K562 (cell line): Measurements from ENCODE around the gene CAPN2. TPM values are rescaled to one million over a fixed set of nuclear protein-coding genes. Genes with fewer than 3 reads are reported as not detected.
A peak's percentile ranks its signal among the peaks of the same experiment; 100 is the strongest.

Source experiments
- BRCA1 ChIP-seq, 2 experiments: fragments of 450-650 bp in 1 of 2; sonication (generic) in 1 of 2; formaldehyde crosslinking in 1 of 2; IDR thresholded peaks; 2 replicates each; pipeline versions ENCODE4 v1.5.0 to v1.6.1; 2017 to 2020; ENCODE audit warnings: mild to moderate bottlenecking in 1 of 2, missing genetic modification reagents in 1 of 2
- DMBX1 ChIP-seq: fragments of 250-450 bp; sonication (Bioruptor Pico); IDR thresholded peaks from 2 replicates; pipeline ENCODE4 v1.8.0; 2022; ENCODE audit warnings: inconsistent platforms, mild to moderate bottlenecking, moderate library complexity, borderline replicate concordance
- FOXA3 ChIP-seq, 2 experiments: fragments of 450-650 bp in 1 of 2; sonication (generic) in 1 of 2; formaldehyde crosslinking; IDR thresholded peaks in 1 of 2; conservative IDR thresholded peaks in 1 of 2; 2 replicates each; pipeline versions ENCODE4 v1.4.0 to v1.8.0; 2020 to 2022; ENCODE audit warnings: mild to moderate bottlenecking in 2 of 2, missing genetic modification reagents in 1 of 2
- FOXJ2 ChIP-seq: fragments of 200-800 bp; sonication (Bioruptor generic); IDR thresholded peaks from 2 replicates; pipeline ENCODE4 v1.6.1; 2016; ENCODE audit warnings: missing genetic modification characterization, missing compliant biosample characterization
- HDAC3 ChIP-seq: fragments of 450-650 bp; IDR thresholded peaks from 2 replicates; pipeline ENCODE4 v1.6.1; 2018; ENCODE audit warnings: borderline replicate concordance, mild to moderate bottlenecking, moderate library complexity; ENCODE audit not compliant: partially characterized antibody
- JUN ChIP-seq, 2 experiments: sonication (generic) in 1 of 2; formaldehyde crosslinking in 1 of 2; IDR thresholded peaks; 2 replicates each; pipeline versions ENCODE4 v1.6.1 to v1.8.0; 2012 to 2022; ENCODE audit warnings: borderline replicate concordance in 2 of 2, mild to moderate bottlenecking in 2 of 2, improper control_type of control experiment in 1 of 2, low read depth in 1 of 2, low read length in 1 of 2, missing genetic modification reagents in 1 of 2
- PRPF4 ChIP-seq: fragments of 200-400 bp; formaldehyde crosslinking; IDR thresholded peaks from one replicate; pipeline ENCODE4 v1.6.1; 2017; ENCODE audit warnings: low read length, low read depth, mild to moderate bottlenecking; ENCODE audit not compliant: insufficient read depth, poor library complexity, severe bottlenecking
- RUNX1 ChIP-seq: sonication (generic); IDR thresholded peaks from 2 replicates; pipeline ENCODE4 v1.6.1; 2016; ENCODE audit warnings: antibody characterized with exemption, low read depth
- SAFB2 ChIP-seq: fragments of 200-400 bp; formaldehyde crosslinking; IDR thresholded peaks from 2 replicates; pipeline ENCODE4 v1.6.1; 2018; ENCODE audit warnings: borderline replicate concordance, low read length, low read depth, moderate library complexity; ENCODE audit not compliant: severe bottlenecking
- SRSF3 ChIP-seq: fragments of 200-400 bp; formaldehyde crosslinking; IDR thresholded peaks from 2 replicates; pipeline ENCODE4 v1.6.1; 2016; ENCODE audit warnings: mild to moderate bottlenecking, low read length, moderate library complexity; ENCODE audit not compliant: insufficient read depth
- TAF7 ChIP-seq: fragments of 450-650 bp; IDR thresholded peaks from 2 replicates; pipeline ENCODE4 v1.6.1; 2016; ENCODE audit warnings: missing genetic modification characterization, missing compliant biosample characterization
- TEAD4 ChIP-seq, 2 experiments: sonication (generic) in 1 of 2; formaldehyde crosslinking in 1 of 2; IDR thresholded peaks; 2 replicates each; pipeline versions ENCODE4 v1.6.1 to v1.8.0; 2012 to 2022; ENCODE audit warnings: borderline replicate concordance in 1 of 2, inconsistent platforms in 1 of 2, low read length in 1 of 2, mild to moderate bottlenecking in 1 of 2, missing genetic modification reagents in 1 of 2
- ZNF449 ChIP-seq: fragments of 250-450 bp; sonication (Bioruptor Pico); IDR thresholded peaks from 2 replicates; pipeline ENCODE4 v1.8.0; 2022; ENCODE audit warnings: moderate library complexity, mild to moderate bottlenecking, inconsistent platforms
- ZNF655 ChIP-seq: fragments of 250-450 bp; sonication (Bioruptor Pico); IDR thresholded peaks from 2 replicates; pipeline ENCODE4 v1.5.0; 2021
- polyA plus RNA-seq, 8 experiments: library from polyadenylated mRNA; depleted of rRNA in 4 of 8; stranded (reverse) in 5 of 8; unstranded in 3 of 8; fragments of >200 nt; fragmentation: Nextera tagmentation in 2 of 8; fragmentation: Illumina TruSeq in 1 of 8; extraction: Ambion mirVana in 2 of 8; extraction: Trizol in 1 of 8; gene quantifications; 2 replicates each; pipeline versions ENCODE4 v1.2.1 to v1.2.3, GENCODE V29; 2011 to 2014; ENCODE audit warnings: inconsistent platforms in 1 of 8, missing spikeins in 1 of 8
- total RNA-seq, 7 experiments: library from RNA; depleted of rRNA in 6 of 7; stranded (reverse); fragments of >200 nt in 6 of 7; fragmentation: Illumina TruSeq in 2 of 7; extraction: Trizol in 2 of 7; gene quantifications; 2 replicates each; pipeline versions ENCODE4 v1.2.1 to v1.2.3, GENCODE V29; 2011 to 2021; ENCODE audit warnings: low replicate concordance in 1 of 7
- TF ChIP-seq, protein P1 (sequence below), 2 experiments: fragments of 450-650 bp; IDR thresholded peaks; 2 replicates each; pipeline ENCODE4 v1.6.1; 2018; ENCODE audit warnings: mild to moderate bottlenecking in 2 of 2, low read depth in 1 of 2; ENCODE audit not compliant: partially characterized antibody in 2 of 2
- TF ChIP-seq, protein P2 (sequence below): fragments of 450-650 bp; IDR thresholded peaks from 2 replicates; pipeline ENCODE4 v1.6.1; 2014; ENCODE audit warnings: low read depth, mild to moderate bottlenecking, moderate library complexity, borderline replicate concordance

CAPN2 gene
- total and polyA plus RNA-seq, 9 of the 15 experiments (the other 6 are each of a cell fraction or from before 2014, with no cell fraction given) = 24.6 to 157 (median 101) TPM

DNA sequence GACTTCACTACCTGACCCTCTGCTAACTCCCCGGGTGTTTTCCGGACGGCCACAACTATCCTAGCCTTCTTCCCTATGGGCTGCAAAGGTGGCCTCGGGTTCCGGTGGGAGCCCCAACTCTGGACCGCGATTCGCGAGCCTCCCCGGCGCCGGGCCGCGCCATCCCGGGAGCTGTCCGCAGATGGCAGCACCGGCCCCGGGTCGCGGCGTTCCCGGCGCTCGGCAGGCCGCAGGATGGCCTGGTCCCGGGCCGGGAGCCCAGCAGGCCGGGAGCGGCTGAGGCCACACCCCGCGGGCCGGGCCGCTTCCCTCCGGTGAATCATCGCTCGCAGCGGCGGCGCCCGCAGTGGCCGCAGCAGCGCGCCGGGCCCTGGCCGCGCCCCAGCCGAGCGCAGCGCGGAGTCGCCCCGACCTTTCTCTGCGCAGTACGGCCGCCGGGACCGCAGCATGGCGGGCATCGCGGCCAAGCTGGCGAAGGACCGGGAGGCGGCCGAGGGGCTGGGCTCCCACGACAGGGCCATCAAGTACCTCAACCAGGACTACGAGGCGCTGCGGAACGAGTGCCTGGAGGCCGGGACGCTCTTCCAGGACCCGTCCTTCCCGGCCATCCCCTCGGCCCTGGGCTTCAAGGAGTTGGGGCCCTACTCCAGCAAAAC, at the start of gene CAPN2 (continued):
- no peak for TF ChIP-seq TEAD4 (IDR thresholded peaks at IDR 0.05; ENCODE audit: low read length)
- no peak for TF ChIP-seq TEAD4 (CRISPR knock-in tag; IDR thresholded peaks at IDR 0.05; ENCODE audit: borderline replicate concordance)
- no peak for TF ChIP-seq BRCA1 (IDR thresholded peaks at IDR 0.05)
- TF ChIP-seq BRCA1 (CRISPR knock-in tag; IDR thresholded peaks at IDR 0.05) = no peak
- TF ChIP-seq, protein P1, sequence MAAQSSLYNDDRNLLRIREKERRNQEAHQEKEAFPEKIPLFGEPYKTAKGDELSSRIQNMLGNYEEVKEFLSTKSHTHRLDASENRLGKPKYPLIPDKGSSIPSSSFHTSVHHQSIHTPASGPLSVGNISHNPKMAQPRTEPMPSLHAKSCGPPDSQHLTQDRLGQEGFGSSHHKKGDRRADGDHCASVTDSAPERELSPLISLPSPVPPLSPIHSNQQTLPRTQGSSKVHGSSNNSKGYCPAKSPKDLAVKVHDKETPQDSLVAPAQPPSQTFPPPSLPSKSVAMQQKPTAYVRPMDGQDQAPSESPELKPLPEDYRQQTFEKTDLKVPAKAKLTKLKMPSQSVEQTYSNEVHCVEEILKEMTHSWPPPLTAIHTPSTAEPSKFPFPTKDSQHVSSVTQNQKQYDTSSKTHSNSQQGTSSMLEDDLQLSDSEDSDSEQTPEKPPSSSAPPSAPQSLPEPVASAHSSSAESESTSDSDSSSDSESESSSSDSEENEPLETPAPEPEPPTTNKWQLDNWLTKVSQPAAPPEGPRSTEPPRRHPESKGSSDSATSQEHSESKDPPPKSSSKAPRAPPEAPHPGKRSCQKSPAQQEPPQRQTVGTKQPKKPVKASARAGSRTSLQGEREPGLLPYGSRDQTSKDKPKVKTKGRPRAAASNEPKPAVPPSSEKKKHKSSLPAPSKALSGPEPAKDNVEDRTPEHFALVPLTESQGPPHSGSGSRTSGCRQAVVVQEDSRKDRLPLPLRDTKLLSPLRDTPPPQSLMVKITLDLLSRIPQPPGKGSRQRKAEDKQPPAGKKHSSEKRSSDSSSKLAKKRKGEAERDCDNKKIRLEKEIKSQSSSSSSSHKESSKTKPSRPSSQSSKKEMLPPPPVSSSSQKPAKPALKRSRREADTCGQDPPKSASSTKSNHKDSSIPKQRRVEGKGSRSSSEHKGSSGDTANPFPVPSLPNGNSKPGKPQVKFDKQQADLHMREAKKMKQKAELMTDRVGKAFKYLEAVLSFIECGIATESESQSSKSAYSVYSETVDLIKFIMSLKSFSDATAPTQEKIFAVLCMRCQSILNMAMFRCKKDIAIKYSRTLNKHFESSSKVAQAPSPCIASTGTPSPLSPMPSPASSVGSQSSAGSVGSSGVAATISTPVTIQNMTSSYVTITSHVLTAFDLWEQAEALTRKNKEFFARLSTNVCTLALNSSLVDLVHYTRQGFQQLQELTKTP (IDR thresholded peaks at IDR 0.05; ENCODE audit: low read depth in 1 of 2, partially characterized antibody in 2 of 2) = no peak
- TF ChIP-seq FOXA3 (CRISPR knock-in tag; conservative IDR thresholded peaks at IDR 0.05 in 1 of 2, IDR thresholded peaks at IDR 0.05 in 1 of 2) = 0 out of 4 replicates have a peak, but pooled peaks of 1 of the 2 experiments have one; percentile 15
- TF ChIP-seq HDAC3 = no peak
- peak; percentile 85; the same call in 1 of the 2 replicates for TF ChIP-seq JUN (IDR thresholded peaks at IDR 0.05; ENCODE audit: borderline replicate concordance, low read depth, low read length)
- no peak; the same call in 1 of the 2 replicates for TF ChIP-seq JUN (CRISPR knock-in tag; IDR thresholded peaks at IDR 0.05; ENCODE audit: borderline replicate concordance)
- TF ChIP-seq, protein P2, sequence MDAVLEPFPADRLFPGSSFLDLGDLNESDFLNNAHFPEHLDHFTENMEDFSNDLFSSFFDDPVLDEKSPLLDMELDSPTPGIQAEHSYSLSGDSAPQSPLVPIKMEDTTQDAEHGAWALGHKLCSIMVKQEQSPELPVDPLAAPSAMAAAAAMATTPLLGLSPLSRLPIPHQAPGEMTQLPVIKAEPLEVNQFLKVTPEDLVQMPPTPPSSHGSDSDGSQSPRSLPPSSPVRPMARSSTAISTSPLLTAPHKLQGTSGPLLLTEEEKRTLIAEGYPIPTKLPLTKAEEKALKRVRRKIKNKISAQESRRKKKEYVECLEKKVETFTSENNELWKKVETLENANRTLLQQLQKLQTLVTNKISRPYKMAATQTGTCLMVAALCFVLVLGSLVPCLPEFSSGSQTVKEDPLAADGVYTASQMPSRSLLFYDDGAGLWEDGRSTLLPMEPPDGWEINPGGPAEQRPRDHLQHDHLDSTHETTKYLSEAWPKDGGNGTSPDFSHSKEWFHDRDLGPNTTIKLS = peak; percentile 48; the same call in 1 of the 2 replicates
- TF ChIP-seq PRPF4 = no peak
- peak; percentile 38; the same call in 1 of the 2 replicates for TF ChIP-seq DMBX1 (CRISPR knock-in tag)
- TF ChIP-seq FOXJ2 (tag) = no peak
- TF ChIP-seq SRSF3 = no peak
- TF ChIP-seq ZNF655 = no peak
- no peak for TF ChIP-seq SAFB2
- TF ChIP-seq ZNF449 = no peak
- no peak for TF ChIP-seq RUNX1
- TF ChIP-seq TAF7 (tag) = no peak
